ENCODE results near the gene TEN1. TPM values are rescaled to one million over a fixed set of nuclear protein-coding genes. Genes with fewer than 3 reads are reported as not detected.

TEN1 gene
- total RNA-seq, 1 donor from 2014 or later, result 16.9 TPM

DNA sequence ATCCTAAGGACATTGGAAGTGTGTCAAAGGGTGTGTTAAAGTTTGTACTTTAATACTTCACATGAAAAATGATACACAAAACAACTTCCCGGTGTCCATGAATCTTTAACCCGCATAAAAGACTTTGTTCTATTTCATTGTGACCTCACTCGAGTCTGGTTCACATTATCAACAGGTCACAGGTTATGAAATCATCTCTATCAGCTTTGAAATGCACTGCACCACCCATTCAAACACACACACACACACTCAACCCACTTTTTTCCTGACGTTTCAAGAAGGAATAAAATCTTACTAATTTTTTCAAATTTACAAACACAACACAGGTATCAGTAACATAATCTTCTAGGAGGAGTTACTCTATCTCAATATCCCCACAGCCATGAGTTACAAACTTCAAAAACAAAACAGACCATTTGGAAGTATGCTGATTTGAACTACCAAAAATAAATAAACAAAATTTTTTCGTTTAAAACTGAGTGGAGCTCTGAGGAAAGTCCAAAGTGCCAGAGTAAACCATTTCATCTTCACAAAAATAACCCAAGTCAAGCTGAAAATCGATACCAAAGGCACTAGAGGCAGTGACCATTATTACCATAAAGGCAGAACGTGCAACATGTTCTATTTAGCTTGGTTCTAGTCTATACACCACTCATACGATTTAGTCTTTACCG, 2.7 kb upstream of the TEN1 start:
- intact Hi-C loops (cut with micrococcal nuclease), result no loop called here

GRCh38 chr17:75979705-75980187, 706 bp downstream of the TEN1 start:
- intact Hi-C loops (cut with micrococcal nuclease), result loop anchor here (1.0 to 2.0 kb wide), 14 partner anchors 17 to 691 kb away; partner anchors contain the start of genes EXOC7, FBF1, SRP68 and TMEM94

- intact Hi-C loops (cut with micrococcal nuclease), result no loop called here
These were observed 1.4 kb downstream of the TEN1 start for GRCh38 chr17:75980188-75981018.

- intact Hi-C loops (cut with micrococcal nuclease), result no loop called here
These were observed 2.1 kb downstream of the TEN1 start for GRCh38 chr17:75981019-75981615.

DNA sequence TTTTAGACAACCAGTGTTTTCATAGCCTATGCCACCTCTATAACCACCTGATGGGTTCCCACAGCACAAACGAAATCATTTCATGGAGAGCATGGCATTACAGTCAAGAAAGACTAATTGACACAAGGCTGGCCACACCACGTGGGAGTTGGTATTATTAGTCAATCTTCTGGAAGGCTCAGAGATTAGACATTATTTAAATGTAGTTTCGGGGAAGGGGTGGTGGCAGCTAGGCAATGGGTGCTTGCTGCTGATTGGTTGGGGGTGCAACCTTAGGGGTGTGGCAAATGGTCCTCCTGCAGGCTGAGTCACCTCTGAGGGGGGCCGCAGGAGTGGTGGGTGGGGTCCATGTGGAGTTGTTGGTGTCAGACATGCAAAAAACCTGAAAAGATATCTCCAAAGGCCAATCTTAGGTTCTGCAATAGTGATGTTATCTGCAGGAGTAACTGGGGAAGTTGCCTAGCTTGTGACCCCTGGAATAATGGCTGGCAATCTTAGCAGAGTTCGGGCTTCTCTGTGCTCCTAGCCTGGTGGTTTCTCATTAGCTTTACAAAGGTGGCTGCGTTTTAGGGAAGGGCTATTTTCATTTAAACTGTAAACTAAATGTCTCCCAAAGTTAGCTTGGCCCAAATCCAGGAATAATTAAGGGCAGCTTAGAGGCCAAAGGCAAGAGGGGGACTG, 4.6 kb downstream of the TEN1 start:
- intact Hi-C loops (cut with micrococcal nuclease), result no loop called here

DNA sequence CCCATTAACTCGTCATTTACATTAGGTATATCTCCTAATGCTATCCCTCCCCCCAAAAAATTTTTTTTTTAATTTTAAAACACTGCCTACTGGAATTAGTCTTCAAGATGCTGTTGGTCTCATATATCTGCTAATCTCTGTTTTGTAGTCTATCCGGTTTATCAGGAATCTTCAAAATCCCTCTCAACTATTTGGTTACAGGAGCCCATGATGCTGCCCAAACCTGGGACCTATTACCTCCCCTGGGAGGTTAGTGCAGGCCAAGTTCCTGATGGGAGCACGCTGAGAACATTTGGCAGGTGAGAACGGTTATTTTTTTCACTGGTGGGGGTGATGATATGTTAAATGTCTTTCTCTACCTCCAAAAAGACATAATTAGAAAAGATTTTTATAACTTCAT, 6.9 kb downstream of the TEN1 start:
- intact Hi-C loops (cut with micrococcal nuclease), result no loop called here

DNA sequence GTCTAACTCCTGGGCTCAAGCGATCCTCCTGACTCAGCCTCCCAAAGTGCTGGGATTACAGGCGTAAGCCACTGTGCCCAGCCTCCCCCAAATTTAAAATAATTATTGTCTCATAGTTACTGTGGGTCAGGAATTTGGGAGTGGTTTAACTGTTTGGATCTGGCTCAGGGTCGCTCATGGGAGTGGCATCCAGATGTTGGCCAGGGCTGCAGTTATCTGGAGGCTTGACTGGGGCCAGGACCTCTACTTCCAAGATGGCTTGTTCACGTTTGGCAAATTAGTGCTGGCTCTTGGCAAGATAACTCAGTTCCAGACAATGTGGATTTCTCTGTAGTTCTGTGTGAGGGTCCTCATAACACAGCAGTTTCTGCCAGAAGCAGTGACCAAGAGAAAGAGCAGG, 8.0 kb downstream of the TEN1 start:
- intact Hi-C loops (cut with micrococcal nuclease), result no loop called here

- intact Hi-C loops (cut with micrococcal nuclease), result no loop called here
These were observed 12.4 kb downstream of the TEN1 start for GRCh38 chr17:75991396-75991795.

- intact Hi-C loops (cut with micrococcal nuclease), result no loop called here
These were observed 15.8 kb downstream of the TEN1 start for GRCh38 chr17:75994802-75995370.

GRCh38 chr17:75995385-75995925, 16.4 kb downstream of the TEN1 start:
- intact Hi-C loops (cut with micrococcal nuclease), result no loop called here

- intact Hi-C loops (cut with micrococcal nuclease), result loop anchor here (2.0 kb wide), 1 partner anchor 18 kb away; the partner anchor contains the start of genes ACOX1 and TEN1
These were observed 17.9 kb downstream of the TEN1 start for GRCh38 chr17:75996665-75997590.

DNA sequence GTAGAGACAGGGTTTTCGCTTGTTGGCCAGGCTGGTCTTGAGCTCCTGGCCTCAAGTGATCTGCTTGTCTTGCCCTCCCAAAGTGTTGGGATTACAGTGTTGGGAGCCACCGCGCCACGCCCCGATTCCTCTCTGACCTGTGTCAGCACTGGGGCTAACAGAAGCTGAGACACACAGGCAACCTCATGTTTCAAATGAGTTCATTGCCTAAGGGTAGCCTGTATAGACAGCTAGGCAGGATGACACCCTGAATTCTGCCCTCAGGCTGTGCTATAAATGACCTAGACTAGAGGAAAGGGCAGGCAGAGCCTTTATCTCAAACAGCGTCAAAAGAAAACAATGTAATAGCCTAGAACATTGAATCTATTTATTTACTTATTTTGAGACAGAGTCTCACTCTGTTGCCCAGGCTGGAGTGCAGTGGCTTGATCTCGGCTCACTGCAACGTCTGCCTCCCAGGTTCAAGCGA, 19.3 kb downstream of the TEN1 start:
- intact Hi-C loops (cut with micrococcal nuclease), result no loop called here

GRCh38 chr17:76000016-76000754, 21.1 kb downstream of the TEN1 start:
- intact Hi-C loops (cut with micrococcal nuclease), result loop anchor here (1.0 kb wide), 1 partner anchor 95 kb away; no protein-coding TSS in a partner anchor

- intact Hi-C loops (cut with micrococcal nuclease), result loop anchor here (1.0 kb wide), 1 partner anchor 96 kb away; no protein-coding TSS in a partner anchor
These were observed 21.9 kb downstream of the TEN1 start, which contains the start of gene CDK3 for GRCh38 chr17:76000755-76001521. Gene CDK3, plus strand, starts transcription at chr17:76000855. Its CDS starts 571 bp downstream, at chr17:76001426.

GRCh38 chr17:76002100-76002499, 23.1 kb downstream of the TEN1 start:
- intact Hi-C loops (cut with micrococcal nuclease), result no loop called here

DNA sequence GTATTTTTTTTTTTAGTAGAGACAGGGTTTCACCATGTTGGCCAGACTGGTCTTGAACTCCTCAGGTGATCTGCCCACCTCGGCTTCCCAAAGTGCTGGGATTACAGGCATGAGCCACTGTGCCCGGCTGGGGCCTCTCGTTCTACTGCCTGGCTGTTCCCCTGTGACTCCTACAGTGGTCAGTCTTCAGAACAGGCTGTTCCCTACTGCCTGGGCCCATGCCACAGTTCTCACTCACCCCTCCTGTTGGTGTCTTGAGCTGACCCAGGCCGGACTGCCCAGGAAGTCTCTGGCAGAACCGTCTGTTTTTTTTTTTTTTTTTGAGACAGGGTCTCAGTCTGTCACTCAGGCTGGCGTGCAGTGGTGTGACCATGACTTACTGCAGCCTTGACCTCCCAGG, 24.9 kb downstream of the TEN1 start:
- intact Hi-C loops (cut with micrococcal nuclease), result no loop called here

GRCh38 chr17:76004750-76005262, 25.8 kb downstream of the TEN1 start:
- intact Hi-C loops (cut with micrococcal nuclease), result loop anchor here (1.0 kb wide), 1 partner anchor 100 kb away; no protein-coding TSS in a partner anchor

All from T-helper 1 cell treated with Interleukin-12 subunit alpha and Interleukin-12 subunit beta and Interleukin-4 antibody, amounts not matched to agents 30 ng/mL and 1 ng/mL, for 36 hours (primary cell).